GM12875 (cell line): ENCODE data around the gene ASS1.

Experiments
- H3K4me3 ChIP-seq: one replicate; pipeline ENCODE4 v1.5.1; 2011; ENCODE audit warnings: low read depth, low read length, control low read depth
- CTCF ChIP-seq: IDR thresholded peaks from 2 replicates; pipeline ENCODE4 v1.5.1; 2011; ENCODE audit warnings: low read depth, mild to moderate bottlenecking, control low read depth, inconsistent platforms, low read length, moderate library complexity, borderline replicate concordance; ENCODE audit not compliant: insufficient read depth

Gene ASS1

GRCh38 chr9:130402243-130402642, 42.5 kb upstream of the ASS1 start:
- no peak for TF ChIP-seq CTCF

DNA sequence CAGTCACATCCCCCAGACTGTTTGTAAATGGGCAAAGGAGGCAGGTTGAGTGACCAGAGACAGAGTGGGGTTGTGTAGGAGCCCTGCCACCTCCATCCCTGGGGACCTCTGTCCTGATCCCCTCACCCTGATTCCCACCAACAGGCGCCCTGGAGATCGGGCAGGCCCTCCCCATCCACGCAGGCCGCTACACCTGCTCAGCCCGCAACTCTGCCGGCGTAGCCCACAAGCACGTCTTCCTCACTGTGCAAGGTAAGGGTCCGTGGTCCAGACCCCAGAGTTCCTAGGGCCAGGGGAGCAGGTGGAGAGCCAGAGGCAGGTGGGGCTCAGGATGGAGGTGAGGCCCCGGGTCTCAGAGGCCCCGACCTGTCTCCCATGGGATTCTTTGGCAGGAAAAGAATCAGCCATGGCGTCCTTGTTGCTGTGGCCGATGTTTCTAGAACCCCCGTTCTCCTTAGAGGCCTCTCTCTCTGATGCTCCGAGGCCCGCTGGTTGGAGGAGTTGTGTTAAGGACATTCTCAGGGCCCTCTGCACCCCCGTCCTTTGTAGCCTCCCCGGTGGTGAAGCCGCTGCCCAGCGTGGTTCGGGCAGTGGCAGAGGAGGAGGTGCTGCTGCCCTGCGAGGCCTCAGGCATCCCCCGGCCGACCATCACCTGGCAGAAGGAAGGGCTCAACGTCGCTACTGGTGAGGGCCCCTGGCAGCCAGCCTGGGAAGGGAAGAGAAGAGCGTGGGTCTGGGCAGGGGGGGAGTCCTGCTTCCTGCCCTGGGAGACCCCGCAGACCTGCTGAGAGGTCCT, 41.9 kb upstream of the ASS1 start:
- TF ChIP-seq CTCF: no peak

More at GRCh38 chr9:130402243-130402642, 42.5 kb upstream of the ASS1 start:
- H3K4me3 ChIP-seq: no peak overlapping the region

DNA sequence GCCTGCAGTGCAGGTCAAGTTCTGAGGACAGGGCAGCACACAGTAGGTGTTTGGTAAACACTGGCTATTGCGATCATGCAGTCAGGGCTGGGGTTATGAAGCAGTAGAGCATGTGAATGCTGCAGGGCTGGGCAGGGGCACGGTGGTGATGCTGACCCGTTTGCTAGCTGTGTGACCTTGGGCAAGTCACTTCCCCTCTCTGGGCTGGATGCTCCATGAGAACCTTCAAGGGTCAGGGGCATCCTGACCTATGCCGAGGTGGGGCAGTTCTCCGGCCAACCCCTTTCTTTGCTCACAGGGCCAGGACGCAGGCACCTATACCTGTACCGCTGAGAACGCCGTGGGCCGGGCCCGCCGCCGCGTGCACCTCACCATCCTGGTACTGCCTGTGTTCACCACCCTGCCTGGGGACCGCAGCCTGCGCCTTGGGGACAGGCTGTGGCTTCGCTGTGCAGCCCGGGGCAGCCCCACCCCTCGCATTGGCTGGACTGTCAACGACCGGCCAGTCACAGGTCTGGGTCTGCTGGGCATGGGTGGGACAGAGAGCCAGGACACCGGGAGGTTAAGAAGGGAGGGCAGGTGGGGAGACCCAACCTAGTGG, 39.0 kb upstream of the ASS1 start:
- H3K4me3 ChIP-seq: no peak overlapping the region
- TF ChIP-seq CTCF: no peak

More for the DNA sequence above, 41.9 kb upstream of the ASS1 start:
- no peak overlapping the region for H3K4me3 ChIP-seq

DNA sequence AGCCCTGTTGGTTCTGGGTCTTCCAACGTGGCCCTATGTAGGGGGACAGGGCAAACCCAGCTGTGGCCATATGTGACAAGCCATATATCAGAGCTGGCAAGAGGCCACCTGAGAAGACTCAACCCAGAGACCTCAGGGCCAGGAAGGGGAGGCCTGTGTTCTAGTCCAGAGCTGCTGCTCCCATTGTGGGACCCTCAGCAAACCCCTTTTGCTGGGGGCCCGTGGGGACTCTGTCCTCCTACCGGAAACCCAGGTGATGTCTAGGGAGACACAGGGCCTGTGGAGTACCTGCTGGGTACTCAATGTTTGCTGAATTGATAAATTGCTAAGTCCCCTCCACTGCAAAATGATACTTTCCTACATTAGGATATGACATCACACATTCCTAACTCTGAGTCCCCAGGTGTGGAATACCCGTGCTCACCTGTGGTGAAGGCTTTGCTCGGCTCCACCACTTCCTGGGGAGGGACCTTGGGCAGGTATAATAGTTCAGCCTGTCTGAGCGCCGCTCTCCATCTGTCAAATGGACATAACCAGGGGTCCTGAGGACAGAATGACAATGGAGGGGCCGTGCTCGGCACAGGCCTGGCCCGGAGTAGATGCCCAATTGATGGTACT, 38.4 kb upstream of the ASS1 start:
- no peak for TF ChIP-seq CTCF
- H3K4me3 ChIP-seq: no peak overlapping the region

DNA sequence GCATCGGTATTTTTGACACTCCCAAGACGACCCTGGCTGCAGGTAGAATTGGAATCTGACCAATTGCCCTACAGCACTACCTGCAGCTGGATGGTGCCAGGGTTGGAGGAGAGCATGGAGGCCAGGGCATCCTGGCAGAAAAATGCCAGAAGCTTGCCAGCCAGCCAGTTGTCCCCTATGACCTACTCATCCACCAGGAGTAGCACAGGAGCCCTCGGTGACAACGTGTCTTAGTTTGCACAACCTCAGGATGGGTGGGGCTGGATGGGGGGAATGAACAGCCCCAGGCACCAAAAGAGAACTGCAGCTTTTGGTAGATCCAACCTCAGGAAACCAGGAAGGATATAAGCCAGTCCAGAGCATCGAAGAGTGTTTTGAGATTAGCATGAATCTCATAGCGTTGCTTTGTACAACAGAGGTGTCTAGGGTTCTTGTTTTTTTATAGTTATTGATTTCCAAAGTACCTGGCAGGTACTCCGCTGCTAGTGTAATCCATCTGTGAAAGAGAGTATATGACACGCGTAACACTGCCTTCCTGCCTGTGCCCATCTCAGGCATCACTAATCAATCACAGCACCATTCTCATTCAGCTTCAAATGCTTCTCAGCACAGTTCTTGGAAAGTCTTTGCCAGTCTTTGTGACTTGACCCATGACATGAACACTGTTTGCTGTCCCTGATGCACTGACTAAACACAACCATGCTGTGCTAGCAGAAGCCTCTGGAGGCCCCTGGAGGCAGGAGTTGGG, 36.7 kb upstream of the ASS1 start:
- H3K4me3 ChIP-seq: no peak overlapping the region

GRCh38 chr9:130408669-130409068, 36.1 kb upstream of the ASS1 start:
- no peak for TF ChIP-seq CTCF
- no peak overlapping the region for H3K4me3 ChIP-seq

More for the DNA sequence above, 36.7 kb upstream of the ASS1 start:
- TF ChIP-seq CTCF: no peak
